H54 (cell line): Measurements from ENCODE around the gene PIGH.
"Not testable (repeated sequence)": the region's sequence is repeated elsewhere in the genome, so short reads cannot be mapped to it uniquely, and the experiment has no call there.

Source experiments
- DNase-seq: peaks from one replicate; pipeline ENCODE4 v3.0.0; 2011; ENCODE audit warnings: low spot score, mixed read lengths; ENCODE audit not compliant: insufficient read length
- FAIRE-seq: peaks from 3 replicates; lab custom pipeline; 2011; peaks lifted over from hg19 to GRCh38; lab: Jason Lieb, UNC
- POLR2A ChIP-seq: IDR thresholded peaks from 2 replicates; pipeline ENCODE4 v1.6.1; 2011; ENCODE audit warnings: low read depth, mild to moderate bottlenecking, low read length

PIGH gene

GRCh38 chr14:67623114-67623513, 23.0 kb upstream of the PIGH start:
- FAIRE-seq (no peak), DNase-seq (no peak)
- no peak for TF ChIP-seq POLR2A

DNA sequence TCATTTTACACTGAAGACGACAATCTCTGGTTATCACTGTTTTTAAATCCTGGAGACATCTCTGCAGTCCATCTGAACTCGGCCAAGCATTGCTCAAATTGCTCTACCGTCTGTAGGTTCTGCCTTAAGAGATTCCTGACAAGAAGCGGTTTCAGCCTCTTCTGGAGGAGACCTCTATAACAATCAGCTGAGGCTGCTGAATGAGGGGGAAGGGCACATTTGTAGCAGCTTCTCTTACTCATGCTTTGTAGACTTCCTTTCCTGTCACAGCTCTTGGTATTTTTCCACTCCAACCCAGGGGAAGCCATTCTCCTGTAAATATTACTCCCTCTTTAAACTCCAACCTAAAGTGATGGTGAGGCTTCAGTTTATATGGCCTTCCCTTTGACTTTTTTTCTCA, 22.6 kb upstream of the PIGH start:
- TF ChIP-seq POLR2A, result no peak
- FAIRE-seq (peak; percentile 81), DNase-seq (no peak)

GRCh38 chr14:67620217-67620785, 20.2 kb upstream of the PIGH start:
- no peak for TF ChIP-seq POLR2A
- DNase-seq (no peak), FAIRE-seq (no peak)

DNA sequence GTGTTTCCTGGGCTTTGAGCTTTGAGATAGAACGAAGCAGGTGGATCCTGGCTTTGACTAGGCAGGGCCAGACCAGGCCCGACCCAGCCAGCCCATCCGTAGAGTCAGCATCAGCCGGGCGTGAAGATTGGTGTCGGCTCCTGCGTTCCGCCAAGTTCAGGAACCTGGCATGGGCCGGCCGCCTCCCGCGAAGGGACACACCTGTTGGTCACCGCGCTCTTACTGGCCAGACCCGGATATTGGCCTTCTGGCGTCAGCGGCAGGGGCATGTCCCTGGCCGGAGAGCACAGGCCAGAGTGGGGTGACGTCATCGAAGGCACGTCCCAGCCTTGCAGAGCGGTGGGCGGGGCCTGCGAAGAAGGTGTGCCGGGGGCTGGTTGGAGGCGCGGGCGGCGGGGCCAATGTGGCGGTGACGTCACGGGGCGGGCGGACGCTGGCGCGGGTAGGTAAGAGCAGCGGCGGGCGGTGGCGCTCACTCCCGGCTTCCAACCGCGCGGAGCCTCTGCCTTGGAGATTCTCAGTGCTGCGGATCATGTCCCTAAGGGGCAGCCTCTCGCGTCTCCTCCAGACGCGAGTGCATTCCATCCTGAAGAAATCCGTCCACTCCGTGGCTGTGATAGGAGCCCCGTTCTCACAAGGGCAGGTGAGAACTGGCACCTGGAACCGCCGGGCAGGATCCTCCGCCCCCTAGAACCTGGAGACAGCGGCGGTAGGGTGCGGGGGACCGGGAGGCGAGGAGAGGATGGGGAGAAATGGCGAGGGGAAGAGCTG, 19.6 kb upstream of the PIGH start, which contains the start of gene ARG2:
TSS of gene ARG2 (plus strand) at position 475 of the 771 bp plus-strand sequence. CDS start at position 533, 58 bp downstream.
- TF ChIP-seq POLR2A, result no peak; the same call in 1 of the 2 replicates
- FAIRE-seq (peak; percentile 93), DNase-seq (peak; percentile 81)

DNA sequence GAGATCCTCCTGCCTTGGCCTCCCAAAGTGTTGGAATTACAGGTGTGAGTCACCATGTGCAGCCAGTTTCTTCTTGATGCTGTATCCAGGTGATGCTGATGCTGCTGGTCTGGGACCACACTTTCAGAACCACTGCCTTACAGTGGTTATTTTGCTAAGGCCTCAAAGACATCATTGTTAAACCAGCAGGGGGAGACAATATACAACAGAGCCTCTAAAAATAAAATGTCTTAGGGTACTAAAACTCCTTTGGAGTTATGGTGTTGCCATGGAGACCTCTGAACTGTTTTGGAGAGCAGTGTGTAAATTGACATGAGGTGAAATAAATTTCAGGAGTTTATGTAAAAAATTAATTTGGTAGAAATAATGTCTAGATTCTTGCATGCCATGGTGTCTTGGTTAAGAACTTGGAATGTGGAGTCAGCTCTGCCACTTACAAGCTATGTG, 18.6 kb upstream of the PIGH start:
- peak; percentile 15 for FAIRE-seq

GRCh38 chr14:67610491-67610890, 10.4 kb upstream of the PIGH start:
- no peak for FAIRE-seq
- no peak for TF ChIP-seq POLR2A
- DNase-seq, result no peak

More for the DNA sequence above, 18.6 kb upstream of the PIGH start:
- peak; percentile 16 for DNase-seq
- no peak for TF ChIP-seq POLR2A

DNA sequence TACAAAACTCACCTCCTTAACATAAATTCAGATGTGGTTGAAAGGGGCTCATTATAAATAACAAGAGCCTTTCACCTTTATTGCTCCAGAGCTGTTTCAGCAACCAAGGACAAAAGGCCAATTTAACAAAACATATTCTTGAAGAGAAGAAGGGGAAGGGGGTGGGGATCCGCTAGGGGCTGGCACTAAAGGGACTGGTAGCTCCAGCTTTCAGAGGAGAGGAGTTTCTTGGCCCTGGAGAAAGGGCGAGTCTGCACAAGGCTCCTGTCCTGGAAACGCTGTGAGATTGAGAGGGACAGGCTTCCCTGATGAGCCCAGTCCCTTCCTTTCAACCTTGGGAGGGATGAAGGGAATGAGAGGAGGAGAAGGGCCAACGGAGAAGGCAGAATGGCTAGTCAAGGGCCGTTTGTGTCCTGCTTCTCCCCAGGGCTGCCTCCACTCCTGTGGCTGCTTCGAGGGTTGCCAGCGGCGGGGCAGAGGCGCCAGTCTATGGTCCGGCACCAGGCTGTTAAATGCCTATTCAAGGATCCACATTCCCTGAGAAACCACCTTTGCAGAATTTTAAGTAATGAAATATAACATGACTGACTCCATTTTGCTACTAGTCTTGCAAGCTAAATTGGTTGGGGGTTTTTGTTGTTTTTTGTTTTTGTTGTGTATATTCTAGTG, 9.7 kb upstream of the PIGH start:
- no peak for TF ChIP-seq POLR2A
- no peak for DNase-seq
- FAIRE-seq, result no peak

- DNase-seq, result no peak
- no peak for TF ChIP-seq POLR2A
- no peak for FAIRE-seq
These were observed 7.6 kb upstream of the PIGH start for GRCh38 chr14:67607646-67608045.

GRCh38 chr14:67602995-67603545, 3.0 kb upstream of the PIGH start:
- FAIRE-seq, result no peak
- no peak for DNase-seq
- TF ChIP-seq POLR2A, result no peak

- TF ChIP-seq POLR2A, result no peak
- DNase-seq (no peak), FAIRE-seq (no peak)
These were observed 2.0 kb upstream of the PIGH start for GRCh38 chr14:67602076-67602475.

DNA sequence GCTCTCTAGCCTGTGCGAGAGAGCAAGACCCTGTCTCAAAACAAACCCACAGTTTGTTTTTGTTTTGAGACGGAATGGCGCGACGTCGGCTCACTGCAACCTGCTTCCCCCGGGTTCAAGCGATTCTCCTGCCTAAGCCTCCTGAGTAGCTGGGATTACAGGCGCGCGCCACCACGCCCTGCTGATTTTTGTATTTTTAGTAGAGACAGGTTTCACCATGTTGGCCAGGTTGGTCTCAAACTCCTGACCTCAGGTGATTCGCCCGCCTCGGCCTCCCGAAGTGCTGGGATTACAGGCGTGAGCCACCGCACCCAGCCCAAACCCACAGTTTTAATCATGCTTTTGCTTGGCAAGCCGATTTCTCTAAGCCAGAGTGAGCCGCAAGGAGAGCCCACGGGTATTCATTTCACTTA, 500 bp upstream of the PIGH start:
- FAIRE-seq, DNase-seq: not testable (repeated sequence)

GRCh38 chr14:67595392-67595791, 4.7 kb downstream of the PIGH start:
- FAIRE-seq (no peak), DNase-seq (no peak)
- no peak for TF ChIP-seq POLR2A

- DNase-seq, FAIRE-seq: not testable (repeated sequence)
These were observed 6.4 kb downstream of the PIGH start for GRCh38 chr14:67593650-67594049.

DNA sequence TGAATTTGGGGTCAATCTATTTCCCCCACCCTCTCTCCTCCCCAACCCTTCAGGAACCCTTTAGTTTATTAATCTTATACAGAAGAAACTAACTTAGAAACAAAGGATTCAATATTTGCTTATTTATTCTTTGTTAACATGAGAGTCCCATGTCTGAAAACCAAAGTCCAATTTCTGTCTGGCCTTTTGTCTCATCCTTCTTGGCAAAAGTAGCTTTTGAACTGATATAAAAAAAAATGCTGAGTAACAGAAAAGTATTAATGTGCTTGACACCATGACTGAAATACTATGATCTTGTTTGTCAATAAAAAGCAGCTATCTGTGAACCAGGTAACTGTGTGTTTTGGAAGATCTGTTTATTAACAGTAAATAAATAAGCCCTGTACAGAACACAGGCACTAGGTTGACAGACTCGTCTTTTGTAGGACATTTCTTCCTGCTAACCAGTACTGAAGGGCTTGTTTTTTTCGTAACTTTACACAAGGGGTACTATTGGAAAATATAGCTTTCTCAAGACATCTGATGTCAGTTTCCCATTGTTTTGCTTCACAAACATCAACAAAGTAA, 10.8 kb downstream of the PIGH start:
- no peak for TF ChIP-seq POLR2A
- DNase-seq, result no peak
- peak; percentile 58 for FAIRE-seq
